Ecto neural progenitor cell (in vitro differentiated cells): ENCODE measurements around the gene FOXK1.

Source experiments
- DNase-seq: peaks from one replicate; pipeline ENCODE4 v3.0.0-alpha.2; 2018; ENCODE audit warnings: low spot score

FOXK1 gene

DNA sequence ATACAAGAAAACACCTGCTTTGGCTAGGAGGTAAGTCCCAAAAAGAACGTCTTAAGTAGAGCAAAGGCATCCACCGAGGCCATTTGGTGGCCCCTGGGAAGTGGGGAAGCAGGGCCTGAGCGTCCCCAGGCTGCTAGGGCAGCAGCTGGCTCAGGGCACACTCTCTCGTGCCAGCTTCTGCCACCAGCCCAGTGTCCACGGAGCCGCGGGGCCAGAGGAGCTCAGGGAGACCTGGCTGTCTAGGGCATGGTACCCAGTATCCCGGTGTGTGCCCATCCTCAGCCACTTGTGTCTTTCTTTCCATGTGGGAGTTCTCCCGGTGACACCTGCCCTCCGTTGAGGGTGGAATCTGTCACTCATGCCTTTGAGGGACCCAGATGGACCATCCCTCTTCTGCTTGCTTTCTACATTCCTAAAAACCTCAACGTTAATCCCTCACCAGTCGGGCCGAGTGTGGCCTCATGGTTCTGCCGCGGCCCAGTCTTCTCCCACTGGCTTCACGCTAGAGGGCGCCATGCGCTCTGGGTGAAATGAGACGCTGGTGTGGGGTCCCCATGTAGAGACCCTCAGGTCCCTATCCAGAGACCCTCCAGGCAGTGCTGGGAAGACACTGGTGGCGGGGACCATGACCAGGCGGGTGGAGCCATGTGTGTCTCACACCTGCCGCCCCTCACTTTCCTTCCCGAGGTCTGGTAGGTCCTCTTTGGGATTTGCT, 83.8 kb downstream of the FOXK1 start:
- DNase-seq: no peak

DNA sequence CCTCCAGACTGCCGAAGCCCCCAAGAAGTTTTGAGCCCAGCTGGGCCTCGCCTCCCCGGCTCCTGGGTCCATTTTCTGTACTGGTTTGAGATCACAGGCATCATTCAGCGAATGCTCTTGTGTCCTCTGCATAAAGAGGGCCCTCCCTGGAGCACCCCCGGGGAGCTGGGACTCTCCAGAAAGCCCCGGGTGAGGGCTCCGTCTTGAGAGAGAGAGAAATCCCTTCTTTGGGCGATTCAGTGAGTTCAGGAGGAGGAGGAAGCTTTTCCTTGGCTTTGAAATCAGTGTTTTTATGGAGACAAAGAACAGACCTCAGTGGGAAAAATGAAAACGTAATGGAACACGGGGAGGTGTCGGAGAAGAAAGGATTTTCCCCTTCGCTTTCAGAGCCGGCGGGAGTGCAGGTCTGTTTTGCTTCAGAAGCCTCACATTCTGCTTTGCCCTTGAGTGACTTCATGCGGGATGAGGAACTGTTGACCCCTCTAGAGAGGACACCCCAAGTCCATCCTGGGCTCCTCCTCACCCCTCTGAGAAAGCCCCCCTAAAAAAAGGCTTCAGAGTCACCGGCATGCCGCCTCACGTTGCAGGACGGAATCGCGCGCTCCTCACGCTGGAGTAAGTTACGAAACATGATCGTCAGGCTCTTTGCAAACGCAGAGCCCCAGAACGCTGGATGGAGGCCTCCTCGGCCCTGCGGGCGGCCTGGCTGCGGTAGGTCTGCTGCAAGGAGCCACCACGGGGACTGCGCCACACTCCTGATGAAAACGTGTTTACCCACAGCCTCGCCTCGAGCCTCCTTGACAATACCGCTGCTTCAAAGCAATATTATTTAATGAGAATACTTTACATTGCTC, 84.8 kb downstream of the FOXK1 start:
- DNase-seq: no peak

GRCh38 chr7:4768597-4769569, 86.8 kb downstream of the FOXK1 start:
- DNase-seq: no peak

GRCh38 chr7:4769761-4770160, 87.7 kb downstream of the FOXK1 start:
- no peak for DNase-seq

DNA sequence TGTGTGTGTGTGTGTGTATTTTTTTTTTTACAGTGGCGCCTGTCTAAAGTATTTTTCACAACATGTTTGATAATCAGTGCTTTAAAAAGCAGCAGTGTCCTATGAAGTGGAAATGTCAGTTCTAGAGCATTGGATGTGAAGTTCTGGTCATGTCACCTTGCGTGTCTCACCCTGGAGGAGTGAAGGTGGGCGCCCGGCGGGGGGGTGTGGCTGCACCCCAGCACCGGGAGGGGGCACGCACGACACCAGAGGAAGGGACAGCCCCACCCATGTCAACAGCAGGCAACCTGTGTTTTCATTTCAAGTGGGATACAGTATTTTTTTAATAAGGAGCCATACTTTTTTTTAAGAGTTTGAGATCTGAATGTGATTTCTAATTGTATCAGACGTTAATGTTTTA, 88.8 kb downstream of the FOXK1 start:
- DNase-seq: no peak

- DNase-seq: no peak
Measured at GRCh38 chr7:4771737-4772136, 89.6 kb downstream of the FOXK1 start.

DNA sequence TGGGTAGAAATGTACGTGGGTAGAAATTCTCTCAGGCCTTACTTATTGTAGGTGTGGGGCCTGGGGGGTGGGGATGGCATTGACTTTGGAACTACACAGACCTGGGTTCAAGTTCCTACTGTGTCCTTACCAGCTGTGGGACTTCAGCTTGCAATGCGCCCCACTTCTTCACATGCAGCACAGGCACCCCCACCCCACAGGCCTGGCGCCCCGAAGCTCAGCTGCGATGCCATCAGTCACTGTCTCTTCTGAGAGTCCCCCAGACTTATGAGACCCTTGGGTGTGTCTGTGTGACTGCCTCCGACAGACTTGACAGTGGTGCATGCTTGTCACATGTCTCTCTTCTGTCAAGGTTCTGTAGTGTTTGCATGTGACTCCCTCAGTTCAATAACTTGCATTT, 90.2 kb downstream of the FOXK1 start:
- no peak for DNase-seq

GRCh38 chr7:4774007-4774406, 91.9 kb downstream of the FOXK1 start:
- no peak for DNase-seq

GRCh38 chr7:4774658-4775249, 92.7 kb downstream of the FOXK1 start:
- no peak for DNase-seq

DNA sequence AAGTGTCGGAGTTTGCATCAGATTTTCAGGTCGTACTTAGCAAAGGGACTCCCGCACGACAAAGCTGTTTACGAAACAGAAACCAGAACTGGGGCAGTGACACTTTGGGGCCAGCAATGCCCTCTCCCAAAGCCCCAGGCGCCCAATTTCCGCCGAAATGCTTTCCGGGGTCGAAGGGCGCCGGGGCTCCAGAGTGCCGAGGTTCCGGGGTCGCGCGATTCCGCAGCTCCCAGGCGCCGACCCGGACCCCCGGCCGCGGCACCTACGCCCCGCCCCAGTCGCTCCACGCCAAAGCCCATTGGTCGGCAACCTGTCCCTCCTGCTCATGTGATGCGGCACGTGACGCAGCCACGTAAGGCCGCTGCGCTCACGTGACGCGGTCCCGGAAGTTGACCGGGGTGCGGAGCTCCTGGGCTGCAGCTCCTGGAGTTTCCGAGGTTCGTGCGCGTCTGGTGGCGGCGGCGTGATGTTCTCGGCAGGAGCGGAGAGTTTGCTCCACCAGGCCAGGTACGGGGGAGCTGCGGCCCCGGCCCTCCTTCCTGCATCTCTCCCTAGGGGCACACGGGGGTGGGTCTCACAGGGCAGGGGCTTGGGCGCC, 93.3 kb downstream of the FOXK1 start, which contains the start of gene AP5Z1:
TSS of gene AP5Z1 (plus strand) at position 374 of the 598 bp plus-strand sequence. CDS start at position 467, 93 bp downstream.
- DNase-seq: peak; percentile 97

DNA sequence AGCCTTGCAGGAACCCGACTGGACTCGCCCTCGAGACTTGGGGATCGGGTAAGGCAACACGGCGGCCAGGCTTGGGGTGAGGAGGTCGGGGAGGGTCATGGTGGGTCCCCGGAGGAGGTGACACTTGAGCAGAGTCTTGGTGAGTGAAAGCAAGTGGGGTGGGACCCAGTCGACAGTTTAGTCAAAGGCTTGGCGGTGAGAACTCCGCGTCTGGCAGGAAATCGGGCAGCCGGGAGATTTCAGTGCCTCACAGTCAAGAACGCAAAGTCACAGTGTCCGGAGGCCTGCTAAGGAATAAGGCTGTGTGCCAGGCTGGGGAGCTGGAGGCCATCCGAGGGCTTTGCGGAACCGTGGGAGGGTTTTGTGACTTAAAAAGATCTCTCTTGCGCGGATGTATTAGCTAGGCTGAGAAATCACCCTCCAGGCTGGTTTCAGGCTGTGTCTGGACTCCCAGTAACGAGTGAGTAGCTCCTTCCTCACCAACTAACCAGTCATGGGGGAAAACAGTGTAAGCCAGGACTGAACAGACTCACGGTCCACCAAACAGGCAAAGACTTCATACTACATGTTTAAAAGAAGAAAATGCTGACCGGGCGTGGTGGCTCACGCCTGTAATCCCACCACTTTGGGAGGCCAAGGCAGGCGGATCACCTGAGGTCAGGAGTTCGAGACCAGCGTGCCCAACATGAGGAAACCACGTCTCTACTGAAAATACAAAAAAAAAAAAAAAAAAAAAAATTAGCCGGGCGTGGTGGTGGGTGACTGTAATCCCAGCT, 93.9 kb downstream of the FOXK1 start:
- no peak for DNase-seq

- no peak for DNase-seq
Measured at GRCh38 chr7:4779118-4779517, 97.0 kb downstream of the FOXK1 start.

DNA sequence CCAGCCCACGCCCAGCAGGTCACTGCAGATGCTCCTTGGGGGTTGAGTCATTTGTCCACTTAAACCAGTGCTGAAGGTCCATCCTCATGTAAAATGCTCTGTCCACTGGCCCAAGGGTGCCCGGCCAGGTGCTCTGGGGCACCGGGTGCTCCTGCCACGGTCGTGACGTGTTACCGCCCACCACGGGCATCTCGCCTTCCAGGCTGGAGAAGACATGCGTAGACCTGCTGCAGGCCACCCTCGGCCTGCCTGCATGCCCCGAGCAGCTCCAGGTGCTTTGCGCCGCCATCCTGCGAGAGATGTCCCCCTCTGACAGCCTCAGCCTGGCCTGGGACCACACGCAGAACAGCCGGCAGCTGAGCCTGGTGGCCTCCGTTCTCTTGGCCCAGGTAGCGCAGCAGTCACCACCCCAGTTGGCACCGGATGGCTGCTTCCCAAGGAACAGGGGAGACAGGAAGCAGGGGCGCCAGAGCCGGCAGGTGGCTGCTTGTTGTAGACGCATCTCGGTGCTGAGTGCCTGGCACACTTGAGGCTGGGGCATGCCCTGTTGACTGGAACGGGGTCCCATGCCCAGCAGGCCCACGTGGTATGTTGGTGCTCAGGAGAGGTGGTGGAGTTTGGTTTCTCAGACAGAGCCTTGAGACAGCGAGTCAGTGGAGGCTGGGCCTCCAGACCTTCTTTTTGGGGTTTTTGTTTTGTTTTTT, 99.4 kb downstream of the FOXK1 start:
- no peak for DNase-seq

DNA sequence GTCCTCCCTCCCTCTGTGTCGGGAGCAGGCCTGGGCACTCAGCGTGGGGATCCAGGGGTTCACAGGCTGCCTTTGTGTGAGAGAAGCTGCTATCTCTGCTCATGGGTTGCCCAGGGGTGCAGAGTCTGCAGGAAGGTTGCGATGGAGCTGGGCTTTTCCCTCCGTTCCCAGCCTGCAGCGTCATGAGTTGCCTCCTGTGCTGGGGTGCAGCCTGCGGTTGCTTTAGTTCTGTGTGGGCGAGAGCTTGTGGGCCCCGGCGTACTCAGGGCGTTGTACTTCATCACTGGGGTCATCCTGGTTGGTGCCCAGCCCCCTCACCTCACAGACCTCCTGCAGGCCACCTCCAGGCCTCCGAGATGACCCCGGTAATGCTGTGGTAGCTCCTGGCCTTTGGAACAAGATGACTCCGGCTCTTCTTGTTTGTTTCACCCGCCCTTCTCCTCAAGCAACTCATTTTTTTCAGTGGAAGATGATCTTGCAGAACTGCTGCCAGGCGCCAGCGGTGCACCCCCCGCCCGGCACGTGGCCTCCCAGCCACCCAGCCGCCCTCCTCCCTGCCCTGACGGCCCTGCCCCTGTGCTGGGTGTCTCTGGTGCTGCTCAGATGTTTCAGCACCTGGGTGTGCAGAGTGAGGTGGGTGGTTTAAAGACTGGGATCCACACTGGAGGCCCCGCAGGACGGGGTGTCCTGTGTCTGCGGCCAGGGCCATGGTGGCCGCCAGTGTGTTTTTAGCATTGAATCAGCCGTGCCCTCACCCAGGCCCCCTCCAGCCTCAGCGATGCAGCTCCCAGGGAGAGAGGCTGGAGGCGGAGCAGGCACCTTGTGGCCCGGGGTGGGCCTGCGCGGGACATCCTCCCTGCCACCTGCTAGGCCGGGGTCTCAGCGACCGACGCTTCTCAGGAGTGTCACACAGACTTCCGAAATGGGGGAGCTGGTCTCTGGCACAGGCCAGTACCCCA, 100.5 kb downstream of the FOXK1 start:
- no peak for DNase-seq

DNA sequence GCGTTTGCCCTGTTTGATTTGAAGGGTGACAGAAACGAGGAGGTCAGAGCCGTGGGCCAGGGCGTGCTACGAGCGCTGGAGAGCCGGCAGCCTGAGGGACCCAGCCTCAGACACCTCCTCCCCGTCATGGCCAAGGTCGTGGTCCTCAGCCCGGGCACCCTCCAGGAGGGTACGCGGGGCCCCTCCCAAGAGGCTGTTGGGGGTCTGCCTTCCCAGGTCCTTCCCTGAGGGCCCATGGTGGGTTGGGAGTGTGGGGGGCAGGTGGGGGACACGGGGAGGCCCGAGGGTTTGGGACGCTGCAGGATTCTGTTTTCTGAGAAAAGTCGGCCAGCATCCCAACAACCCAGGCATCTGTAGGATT, 101.2 kb downstream of the FOXK1 start:
- no peak for DNase-seq

DNA sequence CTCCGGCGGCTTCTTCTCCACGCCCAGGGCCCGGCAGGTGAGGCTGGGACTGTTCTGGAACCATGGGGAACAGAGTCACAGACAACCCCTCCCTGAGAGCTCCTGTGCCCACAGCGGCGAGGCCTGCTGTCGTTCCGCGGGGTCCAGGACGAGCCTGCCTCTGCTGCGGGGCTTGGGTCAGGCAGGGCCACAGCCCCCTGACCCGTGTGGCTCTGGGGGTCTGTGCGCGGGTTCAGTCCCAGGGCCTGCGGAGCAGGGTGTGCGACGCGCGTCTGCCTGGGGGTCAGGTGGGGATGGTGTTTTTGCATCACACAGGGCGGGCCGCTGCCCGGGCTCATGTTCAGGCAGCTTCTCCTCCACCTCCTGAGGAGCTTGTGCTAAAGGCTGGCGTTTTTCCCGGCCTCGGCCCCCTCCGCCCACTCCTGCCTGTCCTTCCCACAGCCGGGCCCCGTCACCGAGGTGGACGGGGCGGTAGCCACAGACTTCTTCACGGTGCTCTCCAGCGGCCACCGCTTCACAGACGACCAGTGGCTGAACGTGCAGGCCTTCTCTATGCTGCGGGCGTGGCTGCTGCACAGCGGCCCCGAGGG, 101.8 kb downstream of the FOXK1 start:
- DNase-seq: no peak

- no peak for DNase-seq
Measured at GRCh38 chr7:4784799-4785198, 102.7 kb downstream of the FOXK1 start.

GRCh38 chr7:4785371-4785770, 103.3 kb downstream of the FOXK1 start:
- no peak for DNase-seq
